HL-60/S4 (cell line): ENCODE results near the gene POU4F3.

ENCODE experiments used
- in situ Hi-C: fragments of 300-500 bp; cut with MboI; formaldehyde crosslinking; loops from 2 replicates; pipeline ENCODE4 v1.14.3; 2022; ENCODE audit warnings: low sequenced_read_pairs

The POU4F3 gene

GRCh38 chr5:146390469-146390868 lies 51.8 kb downstream of the POU4F3 start:
- in situ Hi-C loops: no loop called here
